NCI-H446 (cell line): ENCODE data around the gene PHC2.

Experiments used
- DNase-seq, 2 experiments: peaks; one replicate each; lab custom pipeline; 2025; lab: John Stamatoyannopoulos, UW

The PHC2 gene

DNA sequence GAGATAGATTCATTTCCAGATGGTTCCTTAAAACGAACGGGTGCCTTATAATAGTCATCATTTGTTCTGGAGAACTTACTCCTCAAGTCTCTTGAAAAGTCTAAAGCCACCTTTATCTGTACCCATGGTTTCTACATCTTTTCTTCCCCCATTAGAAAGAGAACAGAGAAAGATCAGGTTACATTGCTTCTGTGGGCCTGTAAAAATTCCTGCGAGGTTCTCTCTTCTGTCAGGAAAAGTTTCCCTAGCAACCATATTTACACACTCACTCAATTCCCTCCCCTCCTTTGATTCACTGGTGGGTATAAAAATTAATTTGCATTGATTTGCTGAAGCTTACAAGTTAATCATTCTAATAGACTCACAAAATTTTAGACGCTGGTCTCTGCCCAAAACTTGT is 6.7 kb downstream of the PHC2 start:
- no peak for DNase-seq

DNA sequence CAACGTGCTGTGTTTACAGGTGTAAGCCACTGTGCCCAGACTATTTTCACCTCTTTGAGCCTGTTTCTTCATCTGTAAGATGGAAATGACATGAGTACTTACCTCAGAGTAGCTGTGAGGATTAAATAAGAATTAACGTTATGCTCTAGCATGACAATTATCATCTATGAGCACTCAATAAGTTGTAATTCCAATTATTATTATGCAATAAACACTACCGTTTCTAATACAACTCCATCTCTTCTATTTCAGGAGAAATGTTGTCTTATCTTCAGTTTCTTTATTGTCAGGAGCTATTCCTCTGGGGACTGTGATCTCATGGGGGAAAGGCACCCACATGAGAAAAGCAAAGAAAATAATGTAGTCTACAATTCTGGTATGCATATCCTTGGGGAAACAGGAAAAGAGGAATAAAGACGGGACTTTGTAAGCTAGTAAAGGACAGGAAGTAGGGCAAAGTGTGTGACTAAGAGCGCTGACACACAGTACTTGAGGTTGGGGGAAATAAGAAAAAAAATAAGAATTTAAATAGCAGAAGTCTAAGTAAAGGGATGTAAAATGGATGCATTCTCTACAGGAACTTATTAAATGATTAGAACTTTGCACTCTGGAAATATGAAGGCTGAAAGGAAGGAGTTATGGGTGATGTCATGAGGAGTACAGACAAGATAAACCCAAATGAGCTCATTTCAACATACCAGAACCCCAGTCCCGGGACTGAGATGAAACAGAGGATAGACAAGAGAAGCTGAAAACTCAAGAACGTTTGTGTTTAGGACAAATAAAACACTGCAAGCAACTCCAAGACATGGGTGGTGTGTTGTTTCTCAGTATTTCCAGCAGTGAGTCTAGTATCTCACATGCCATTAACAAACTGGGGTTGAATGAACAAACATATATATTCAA is 9.8 kb downstream of the PHC2 start:
- DNase-seq = no peak

DNA sequence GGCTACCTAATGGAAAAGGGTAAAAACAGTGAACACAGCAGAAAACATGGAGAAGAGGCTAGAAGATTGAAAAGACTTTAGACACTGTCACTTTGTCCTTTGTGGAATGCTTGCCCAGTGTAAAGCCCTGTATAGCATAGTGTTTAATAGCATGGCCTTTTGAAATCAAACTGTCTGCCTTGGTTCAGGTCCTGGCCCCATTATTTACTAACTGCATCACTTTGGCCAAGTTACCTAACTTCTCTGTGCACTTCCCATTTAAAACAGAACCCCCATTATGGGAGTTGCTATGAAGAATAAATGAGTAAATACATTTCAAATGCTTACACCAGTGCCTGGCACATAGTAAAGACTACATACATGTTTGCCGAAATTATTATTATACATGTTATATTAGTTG is 12.1 kb downstream of the PHC2 start:
- DNase-seq = no peak

DNA sequence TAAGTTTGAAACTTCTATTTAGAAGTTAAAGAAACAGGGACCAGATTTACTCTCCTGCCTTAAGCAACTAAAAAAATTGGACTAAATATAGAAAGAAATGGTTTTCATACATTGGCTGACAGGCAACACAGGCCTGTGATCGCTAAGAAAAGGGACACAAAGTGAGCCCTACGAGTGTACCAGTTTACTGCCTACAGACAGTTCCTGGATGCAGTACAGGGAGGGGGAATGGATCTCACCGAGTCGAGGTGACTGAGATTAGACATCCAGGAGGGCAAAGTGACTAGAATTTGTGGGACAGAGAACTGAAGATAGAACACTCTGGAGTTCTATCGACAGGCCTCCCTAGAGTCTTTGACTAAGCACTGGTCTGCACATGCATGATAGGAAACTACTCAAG is 16.0 kb downstream of the PHC2 start:
- DNase-seq = no peak

DNA sequence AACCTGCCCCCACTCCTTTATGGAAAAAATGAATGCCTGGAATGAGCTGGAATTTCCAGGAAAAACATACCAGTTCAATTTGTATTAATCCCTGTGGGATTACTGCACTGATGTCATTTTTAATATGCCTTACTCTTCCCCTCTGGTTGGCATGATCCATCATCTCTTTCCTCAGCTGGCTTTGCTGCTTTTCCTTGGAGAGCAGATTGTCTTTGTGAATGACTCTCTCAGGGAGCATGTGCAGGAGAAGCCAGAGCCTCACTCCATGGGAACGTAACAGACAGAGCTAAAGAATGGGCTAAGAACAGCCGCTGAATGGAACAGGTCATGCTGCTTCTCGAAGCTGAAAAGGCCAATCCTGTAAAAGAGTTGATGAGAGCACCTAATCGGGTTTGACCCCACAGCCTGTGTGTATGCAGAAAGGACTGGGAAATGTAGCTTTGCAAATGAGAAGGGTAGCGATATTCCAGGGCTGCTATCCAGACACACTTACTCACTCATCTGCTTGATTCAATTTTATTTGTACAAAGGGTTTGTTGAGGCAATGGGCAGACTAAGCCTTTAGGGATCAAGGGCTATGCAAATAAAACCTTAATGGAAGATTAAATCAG is 20.7 kb downstream of the PHC2 start:
- DNase-seq = no peak

DNA sequence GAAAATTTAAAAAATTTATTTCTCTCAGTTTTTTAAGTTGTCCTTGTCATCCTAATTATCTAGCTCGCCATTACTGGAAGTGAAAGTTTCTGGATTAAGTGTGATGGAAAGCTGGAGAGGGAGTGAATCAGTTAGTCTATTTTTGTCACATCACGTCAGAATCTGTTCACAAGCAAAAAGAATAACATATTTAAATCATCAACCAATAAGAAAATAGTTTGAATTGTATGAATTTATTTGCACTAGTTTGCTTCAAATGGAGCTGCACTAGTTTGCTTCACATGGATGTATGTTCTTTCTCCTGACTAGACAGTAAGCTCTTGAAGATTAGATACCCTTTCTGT is 22.8 kb downstream of the PHC2 start:
- DNase-seq = no peak

DNA sequence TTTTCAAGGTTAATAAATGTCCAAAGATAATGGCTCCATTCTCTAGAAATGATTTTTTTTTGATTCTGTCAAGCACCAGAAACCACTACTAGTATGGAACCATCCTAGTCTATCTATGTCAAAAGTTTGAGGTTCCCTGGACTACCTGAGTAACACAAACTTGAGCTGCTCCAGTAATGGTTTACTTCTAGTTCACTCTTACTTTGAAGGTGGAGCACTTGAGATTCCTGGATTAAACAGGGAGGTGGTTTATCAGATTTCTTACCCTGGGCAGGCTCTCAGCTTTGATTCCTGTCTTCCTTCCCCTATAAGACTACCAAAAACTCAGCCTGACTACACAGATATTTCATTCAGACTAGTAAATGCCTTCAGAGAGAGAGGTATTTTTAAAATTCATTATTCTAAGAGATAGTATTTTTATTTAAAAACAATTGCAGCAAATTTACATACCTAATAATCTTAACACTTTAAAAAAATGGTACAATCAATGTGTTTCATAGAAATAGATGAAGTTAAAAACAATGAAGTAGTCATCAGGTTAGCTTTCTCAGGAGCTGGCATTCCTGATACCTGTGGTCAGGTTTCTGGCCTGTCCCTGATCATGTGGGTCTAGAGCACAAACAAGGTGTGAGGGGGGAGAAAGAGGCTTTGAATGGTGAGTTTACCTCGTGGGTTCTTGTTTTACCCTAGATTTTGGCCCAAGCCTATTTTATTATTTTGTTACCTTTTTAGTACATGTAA is 23.4 kb downstream of the PHC2 start:
- DNase-seq = no peak

DNA sequence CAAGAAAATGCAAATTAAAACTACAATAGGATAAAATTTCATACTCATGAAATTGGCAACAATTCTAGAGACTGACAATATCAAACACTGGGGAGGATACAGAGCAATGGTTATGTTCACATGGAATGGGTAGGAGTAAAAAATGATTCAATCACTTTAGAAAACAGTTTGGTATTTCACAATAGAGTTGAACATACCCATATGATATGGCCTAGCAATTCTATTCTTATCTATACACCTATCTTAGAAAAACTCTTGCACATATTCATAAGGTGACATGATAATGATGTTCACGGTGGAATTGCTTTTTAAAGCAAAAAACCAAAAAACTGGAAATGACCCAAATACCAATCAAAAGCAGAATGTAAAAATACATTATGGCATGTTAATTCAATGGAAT is 28.7 kb downstream of the PHC2 start:
- DNase-seq = no peak

DNA sequence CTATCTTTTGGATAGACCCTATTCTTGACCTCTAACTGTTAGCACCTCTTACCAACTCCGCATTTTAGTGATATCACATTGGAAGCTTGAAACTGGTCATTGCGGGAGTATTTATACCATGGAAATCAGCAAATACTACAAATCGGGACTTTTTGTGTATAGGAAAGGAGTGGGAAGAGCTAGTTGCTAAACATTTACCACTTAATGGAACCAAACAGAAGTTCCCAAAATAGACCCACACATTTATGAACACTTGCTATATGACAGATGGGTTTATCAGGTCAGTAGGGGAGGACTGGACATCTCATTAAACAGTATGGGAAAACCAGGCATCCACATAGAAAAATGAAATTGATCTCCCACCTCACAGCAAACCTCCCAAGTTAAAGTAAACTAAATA is 29.4 kb downstream of the PHC2 start:
- DNase-seq = no peak

DNA sequence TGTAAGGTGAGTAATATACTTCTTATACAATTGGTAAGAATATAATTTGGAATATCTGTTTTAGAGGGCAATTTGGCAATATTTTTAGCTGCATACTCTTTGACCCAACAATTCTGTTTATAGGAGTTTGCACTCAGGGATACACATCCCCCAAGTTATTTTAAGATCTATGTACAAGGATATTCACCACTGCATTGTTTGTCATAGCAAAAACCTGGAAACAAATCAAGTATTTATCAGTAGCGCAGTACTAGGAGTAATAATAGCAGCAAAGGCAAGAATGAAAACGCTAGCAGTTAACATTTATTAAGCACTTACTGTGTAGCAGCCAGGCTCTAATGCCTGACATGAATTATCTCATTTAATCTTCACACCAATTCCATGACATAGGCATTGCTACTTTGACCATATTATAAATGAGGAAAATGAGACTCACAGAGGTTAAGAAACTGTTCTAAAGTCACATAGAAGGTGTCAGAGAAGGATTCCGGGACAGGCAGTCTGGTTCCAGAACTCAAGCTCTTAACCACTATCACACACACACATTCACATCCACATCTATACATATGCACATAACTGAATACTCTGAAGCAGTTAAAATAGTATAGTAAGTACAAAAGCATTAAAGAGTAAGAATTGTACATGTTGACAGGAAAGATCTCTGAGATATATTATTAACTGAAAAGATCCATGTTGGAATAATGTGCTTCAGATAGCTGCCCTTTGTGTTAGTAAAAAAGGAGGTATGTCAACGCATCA is 30.6 kb downstream of the PHC2 start:
- DNase-seq = no peak

DNA sequence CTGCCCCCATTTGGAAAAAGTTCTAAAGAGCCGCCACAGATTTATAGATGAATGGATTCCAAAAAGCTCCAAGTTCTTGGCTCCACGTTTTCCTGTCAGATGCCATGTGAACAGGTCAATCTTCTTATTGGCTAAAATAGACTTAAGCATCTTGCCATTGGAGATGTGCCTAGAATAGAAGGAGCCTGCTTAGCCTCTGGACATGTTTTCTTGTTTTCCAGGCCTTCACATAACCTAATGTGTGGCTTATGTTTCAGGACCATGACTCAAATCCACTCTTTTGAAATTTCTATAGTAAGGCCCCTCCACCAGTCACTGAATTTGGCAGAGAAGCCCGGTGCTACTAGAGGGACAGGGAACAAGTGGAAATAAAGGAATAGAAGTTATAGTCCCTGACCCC is 31.5 kb downstream of the PHC2 start:
- no peak for DNase-seq

DNA sequence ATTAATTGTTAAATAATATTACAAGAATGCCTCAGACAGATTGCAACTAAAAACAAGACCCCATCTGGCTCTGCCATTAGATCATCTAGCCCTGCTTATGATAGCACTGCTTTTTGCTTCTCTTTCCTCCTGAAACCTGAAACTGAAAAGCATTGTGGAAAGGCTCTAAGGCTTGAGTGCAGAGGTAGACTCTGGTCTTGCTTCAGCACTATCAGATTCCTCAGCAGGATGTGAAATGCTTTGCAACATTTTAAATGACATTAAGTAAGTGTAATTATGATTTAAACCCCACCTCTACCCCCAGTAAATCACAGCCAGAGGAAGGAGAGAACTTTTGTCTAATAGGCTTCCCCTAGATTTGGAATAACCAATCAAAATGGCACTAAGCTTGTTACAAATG is 32.9 kb downstream of the PHC2 start:
- no peak for DNase-seq

DNA sequence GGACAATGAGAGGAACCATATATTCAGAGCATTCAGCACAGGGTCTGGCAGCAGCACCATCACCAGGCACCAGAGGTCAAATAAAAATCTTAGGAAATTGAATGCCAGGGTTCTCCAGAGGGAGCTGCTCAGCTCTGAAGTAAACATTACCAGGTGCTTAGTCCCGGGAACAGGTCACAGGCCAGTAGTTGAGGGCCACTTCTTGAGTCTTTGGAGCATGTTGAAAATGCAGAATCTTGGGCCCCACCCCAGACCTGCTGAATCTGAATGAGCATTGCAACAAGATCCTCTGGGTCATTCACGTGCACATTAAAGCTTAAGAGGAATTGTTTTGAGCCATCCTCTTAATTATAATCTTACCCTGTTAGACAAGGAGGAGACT is 33.8 kb downstream of the PHC2 start:
- no peak for DNase-seq

DNA sequence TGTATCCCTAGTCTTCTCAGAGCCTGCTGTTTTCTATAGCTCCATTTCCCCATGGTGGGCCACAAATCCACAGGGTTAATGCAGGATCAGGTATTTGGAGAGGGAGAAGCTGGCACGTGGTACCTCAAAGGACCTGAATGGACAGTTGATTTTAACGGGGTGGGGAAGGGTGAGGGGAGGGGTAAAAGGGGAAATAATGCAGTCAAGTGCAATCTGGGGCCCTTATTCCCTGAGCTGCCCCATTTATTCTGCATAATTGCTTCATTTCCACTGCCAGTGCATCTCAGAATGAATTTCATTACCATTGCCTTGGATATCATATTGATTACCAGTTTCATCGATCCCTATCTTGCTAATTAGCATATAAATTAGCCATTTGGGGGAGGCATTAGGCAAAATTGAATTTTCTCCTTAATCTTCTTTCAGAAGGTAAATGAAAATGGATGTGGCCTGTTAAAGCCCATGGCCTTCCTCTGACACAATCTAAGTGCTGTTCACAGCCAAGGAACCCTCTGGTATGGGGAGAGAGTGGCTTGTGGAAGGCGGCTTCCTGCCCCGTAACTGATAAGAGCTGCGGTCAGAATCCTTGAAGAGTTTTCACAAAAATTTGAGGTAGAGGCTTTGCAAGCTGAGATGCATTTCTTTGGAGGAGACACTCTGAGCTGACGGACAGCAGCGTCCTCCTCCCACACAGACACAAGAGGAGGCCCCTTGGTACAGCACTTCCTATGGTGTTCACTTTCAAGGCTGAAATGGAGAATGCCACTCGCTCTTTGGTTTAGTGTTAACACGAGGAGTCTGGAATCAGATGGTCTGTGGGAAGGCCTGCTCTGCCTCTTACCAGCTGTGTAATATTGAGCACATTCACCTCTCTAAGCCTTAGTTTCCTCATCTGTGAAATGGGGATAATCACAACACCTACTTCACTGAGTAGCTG is 34.4 kb downstream of the PHC2 start:
- DNase-seq = no peak

DNA sequence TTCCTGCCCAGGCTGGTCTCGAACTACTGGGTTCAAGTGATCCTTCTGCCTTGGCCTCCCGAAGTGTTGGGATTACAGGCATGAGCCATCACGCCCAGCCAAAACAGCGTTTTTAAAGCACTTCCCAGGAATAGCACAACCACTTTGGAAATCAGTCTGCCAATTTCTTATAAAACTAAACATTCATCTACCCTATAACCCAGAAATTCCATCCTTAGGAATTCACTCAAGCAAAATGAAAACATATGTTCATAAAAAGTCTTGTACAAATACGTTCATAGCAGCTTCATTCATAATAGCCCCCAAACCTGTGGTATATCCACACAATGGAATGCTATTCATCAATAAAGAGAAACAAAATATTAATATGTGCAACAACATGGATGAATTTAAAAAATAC is 36.1 kb downstream of the PHC2 start:
- DNase-seq = no peak

DNA sequence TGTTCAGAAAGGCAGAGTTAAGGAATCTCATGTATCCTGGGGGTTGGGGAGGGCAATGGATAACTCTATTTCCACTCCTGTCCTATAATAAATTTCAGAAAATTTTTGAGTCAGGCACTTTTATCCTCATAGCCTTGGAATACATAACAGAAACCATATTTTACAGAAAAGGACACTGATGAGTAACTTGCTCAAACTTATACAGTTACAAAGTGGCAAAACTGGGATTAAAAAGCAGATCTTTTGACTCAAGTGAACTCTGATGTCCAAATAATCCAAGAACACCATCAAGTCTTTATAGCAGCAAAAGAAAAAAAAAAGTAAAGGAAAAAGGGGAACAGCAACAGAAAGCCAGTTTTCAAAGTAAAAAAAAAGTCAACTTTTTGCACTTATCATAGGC is 36.9 kb downstream of the PHC2 start:
- no peak for DNase-seq

DNA sequence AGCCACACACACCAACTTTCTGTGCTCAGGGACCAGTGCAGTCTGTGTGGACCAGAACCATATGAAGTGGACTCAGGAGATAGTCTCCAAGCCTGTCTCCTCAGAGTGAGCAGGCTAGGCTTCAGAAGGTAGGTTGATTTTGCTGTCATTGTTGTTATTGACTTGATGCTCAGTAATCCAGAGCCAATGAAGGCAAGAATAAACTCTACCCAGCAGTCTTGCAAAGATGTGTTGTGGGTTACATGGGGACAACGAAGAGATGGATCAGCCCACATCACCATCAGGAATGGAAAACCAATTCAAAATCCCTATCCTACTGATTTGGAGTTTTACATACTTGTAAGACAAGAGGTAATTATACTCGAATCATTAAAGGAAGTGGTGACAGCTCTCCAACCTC is 37.4 kb downstream of the PHC2 start:
- DNase-seq = no peak

DNA sequence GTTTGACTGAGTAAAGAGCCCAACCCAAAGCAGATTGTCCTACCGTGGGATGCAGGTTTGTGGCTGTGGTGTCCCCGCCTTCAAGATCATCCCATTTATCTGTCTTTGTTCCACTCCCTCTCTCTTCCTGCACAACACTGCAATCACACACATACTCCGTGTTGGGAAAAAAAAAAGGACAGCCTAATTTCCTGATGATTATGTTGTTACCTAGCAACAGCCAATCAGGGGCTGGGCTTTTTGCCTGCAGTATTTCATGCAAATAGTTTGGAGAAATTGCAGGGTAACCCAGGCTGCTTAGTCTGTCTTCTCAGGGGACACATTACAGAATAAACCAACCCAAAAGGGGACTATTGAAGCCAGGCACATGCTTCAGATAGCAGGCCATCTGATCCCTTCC is 38.3 kb downstream of the PHC2 start:
- DNase-seq = no peak

DNA sequence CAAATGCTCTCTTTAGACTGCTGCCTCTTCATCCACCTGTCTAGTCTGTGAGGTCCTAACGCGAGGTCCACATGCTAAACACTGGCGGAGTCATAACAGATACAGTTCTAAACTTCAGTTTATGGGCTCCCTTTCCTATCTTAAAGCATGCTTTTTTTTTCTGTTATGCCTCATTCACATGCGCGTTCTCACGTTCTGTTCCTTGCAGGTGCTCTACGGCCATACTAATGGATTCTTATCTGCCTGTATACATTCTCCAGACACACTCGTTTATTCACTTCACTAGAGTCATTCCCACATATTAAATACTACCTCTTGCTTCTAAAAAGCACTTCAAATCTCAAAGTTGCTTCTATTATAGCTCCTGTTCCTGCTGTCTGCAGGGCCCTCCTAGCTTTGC is 38.7 kb downstream of the PHC2 start:
- DNase-seq = no peak

DNA sequence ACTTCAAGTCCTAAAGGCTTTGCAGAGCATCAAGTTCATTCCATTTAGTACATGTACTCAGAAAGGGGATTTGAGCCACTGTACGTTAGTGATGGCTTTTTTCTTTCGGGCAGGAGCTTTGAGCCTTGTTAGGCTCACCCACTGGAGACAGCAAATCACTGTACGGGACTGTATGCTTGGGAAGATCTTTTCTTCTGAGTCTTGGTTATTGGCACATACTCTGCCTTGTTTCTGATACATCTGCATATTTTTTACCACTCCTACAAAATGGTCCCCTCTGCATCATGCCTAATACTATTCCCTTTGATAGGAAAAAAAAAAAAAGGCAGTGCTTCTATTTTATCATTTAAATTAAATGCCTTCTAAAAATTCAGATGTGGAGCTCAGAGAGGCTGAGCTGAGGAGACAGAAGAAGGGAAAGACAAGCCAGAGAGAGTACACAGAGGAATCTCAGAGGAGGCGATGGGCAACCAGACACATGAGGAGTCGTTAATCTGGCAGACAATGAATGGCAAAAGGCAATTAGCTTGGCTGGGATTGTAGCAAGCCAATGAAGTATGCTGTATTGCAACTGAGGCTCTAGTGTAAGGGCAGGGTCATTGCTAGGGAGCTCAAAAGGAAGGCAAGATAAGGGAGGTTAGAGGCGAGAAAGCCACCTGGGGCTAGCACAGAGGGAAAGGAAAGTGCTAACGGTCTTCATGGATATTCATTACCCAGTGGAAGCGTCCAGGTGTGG is 39.4 kb downstream of the PHC2 start:
- DNase-seq = no peak

DNA sequence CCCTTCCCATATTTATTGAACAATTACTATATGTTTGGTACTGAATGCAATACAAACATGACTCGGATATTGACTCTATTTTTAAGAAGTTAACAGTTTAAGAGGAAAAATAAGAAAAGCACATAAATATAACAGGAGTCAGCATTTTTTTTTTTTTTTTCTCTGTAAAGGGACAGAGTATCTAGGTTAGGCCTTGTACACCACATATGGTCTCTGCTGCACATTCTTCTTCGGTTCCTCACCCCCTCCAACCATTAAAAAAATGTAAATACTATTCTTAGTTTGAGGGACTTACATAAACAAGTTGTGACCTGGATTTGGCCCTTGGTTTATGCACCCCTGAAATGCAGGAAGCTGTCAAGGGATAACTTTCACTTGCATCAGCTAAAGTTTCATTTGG is 40.4 kb downstream of the PHC2 start:
- no peak for DNase-seq
